Endothelial cell of umbilical vein (primary cell): ENCODE measurements around the gene KANK4. TPM values are rescaled to one million over a fixed set of nuclear protein-coding genes. Genes with fewer than 3 reads are reported as not detected.

Experiments
- BruUV-seq: library from RNA; stranded (reverse); fragments of 400-500 nt; replicated peaks from 2 replicates; lab custom pipeline; 2021; lab: Mats Ljungman, UMichigan
- CTCF ChIA-PET: fragments of 300-600, 350-600 bp; sonication (Branson Sonifier 250); formaldehyde crosslinking; loops from one replicate; lab custom pipeline; 2021; ENCODE audit warnings: antibody characterized with exemption, inconsistent platforms; lab: Charles Lee
- POLR2A ChIA-PET: fragments of 300-600, 350-600 bp; sonication (Branson Sonifier 250); formaldehyde crosslinking; loops from one replicate; lab custom pipeline; 2021; ENCODE audit warnings: antibody characterized with exemption, inconsistent platforms; lab: Charles Lee
- DNase-seq: peaks from one replicate; pipeline ENCODE4 v3.0.0-alpha.2; 2011; ENCODE audit warnings: low read depth, low spot score
- FAIRE-seq: peaks from 2 replicates; lab custom pipeline; 2011; peaks lifted over from hg19 to GRCh38; lab: Jason Lieb, UNC
- H2AFZ ChIP-seq: 2 replicates; pipeline ENCODE4 v1.6.0; 2012; ENCODE audit warnings: low read depth, low read length, control low read depth, inconsistent platforms
- H3K27ac ChIP-seq: 2 replicates; pipeline ENCODE4 v1.5.1; 2011; ENCODE audit warnings: low read depth, mild to moderate bottlenecking, control low read depth, low read length, moderate library complexity; ENCODE audit not compliant: insufficient read depth
- H3K27me3 ChIP-seq, 2 experiments: 2 replicates each; pipeline versions ENCODE4 v1.6.0 to v1.6.1; 2011; ENCODE audit warnings: low read length in 2 of 2, mixed read lengths in 1 of 2; ENCODE audit not compliant: control insufficient read depth in 2 of 2, insufficient read depth in 2 of 2
- H3K36me3 ChIP-seq, 2 experiments: 2 replicates in 1 of 2; 3 replicates in 1 of 2; pipeline ENCODE4 v1.5.1; 2011; ENCODE audit warnings: low read length in 2 of 2, mild to moderate bottlenecking in 1 of 2, moderate library complexity in 1 of 2; ENCODE audit not compliant: control insufficient read depth in 2 of 2, insufficient read depth in 2 of 2; ENCODE audit errors: extremely low read depth in 1 of 2
- H3K4me1 ChIP-seq: 3 replicates; pipeline ENCODE4 v1.5.1; 2011; ENCODE audit warnings: mild to moderate bottlenecking, low read length; ENCODE audit not compliant: control insufficient read depth, insufficient read depth; ENCODE audit errors: extremely low read depth
- H3K4me2 ChIP-seq: 2 replicates; pipeline ENCODE4 v1.6.1; 2011; ENCODE audit warnings: low read length, control low read depth, mixed read lengths; ENCODE audit not compliant: insufficient read depth
- H3K4me3 ChIP-seq, 3 experiments: fragments of 200-600 bp in 1 of 3; sonication (generic), shearing (Covaris generic) in 1 of 3; replicated peaks in 1 of 3; 2 replicates each; pipeline ENCODE4 v1.5.1; 2011 to 2016; ENCODE audit warnings: control low read depth in 3 of 3, low read length in 3 of 3, mild to moderate bottlenecking in 2 of 3, inconsistent platforms in 1 of 3, low read depth in 1 of 3, moderate library complexity in 1 of 3; ENCODE audit not compliant: insufficient read depth in 1 of 3
- H3K79me2 ChIP-seq: 2 replicates; pipeline ENCODE4 v1.6.0; 2012; ENCODE audit warnings: low read length, inconsistent platforms; ENCODE audit not compliant: control insufficient read depth, insufficient read depth
- H3K9ac ChIP-seq: replicated peaks from 2 replicates; pipeline ENCODE3; 2011; ENCODE audit warnings: low read length, control low read depth; ENCODE audit not compliant: insufficient read depth; ENCODE audit errors: extremely low read depth
- H3K9me1 ChIP-seq: replicated peaks from 3 replicates; pipeline ENCODE4 v1.6.0; 2011; ENCODE audit warnings: mild to moderate bottlenecking, low read length; ENCODE audit not compliant: control insufficient read depth, insufficient read depth; ENCODE audit errors: extremely low read depth
- H3K9me3 ChIP-seq: replicated peaks from 2 replicates; pipeline ENCODE4 v1.5.1; 2012; ENCODE audit warnings: low read length, inconsistent platforms; ENCODE audit not compliant: control insufficient read depth, insufficient read depth
- H4K20me1 ChIP-seq: replicated peaks from 2 replicates; pipeline ENCODE3; 2011; ENCODE audit warnings: mild to moderate bottlenecking, low read length; ENCODE audit not compliant: control insufficient read depth, insufficient read depth; ENCODE audit errors: extremely low read depth
- CTCF ChIP-seq, 2 donors: IDR thresholded peaks; 1 replicate in 1 of 2; 2 replicates in 1 of 2; pipeline ENCODE4 v1.5.1; 2011; ENCODE audit warnings: low read length in 2 of 2, mild to moderate bottlenecking in 2 of 2, moderate library complexity in 2 of 2, control low read depth in 1 of 2, inconsistent platforms in 1 of 2, low read depth in 1 of 2; ENCODE audit not compliant: insufficient read depth in 1 of 2; ENCODE audit errors: extremely low read depth in 1 of 2
- EZH2 ChIP-seq: IDR thresholded peaks from 2 replicates; pipeline ENCODE4 v1.6.1; 2012; ENCODE audit warnings: borderline replicate concordance, low read depth, mild to moderate bottlenecking, moderate library complexity, low read length, inconsistent platforms; ENCODE audit not compliant: severe bottlenecking
- FOS ChIP-seq: IDR thresholded peaks from 2 replicates; pipeline ENCODE4 v1.6.1; 2011; ENCODE audit warnings: mild to moderate bottlenecking, low read length, moderate library complexity, borderline replicate concordance; ENCODE audit not compliant: insufficient read depth
- GATA2 ChIP-seq: IDR thresholded peaks from 2 replicates; pipeline ENCODE4 v1.7.0; 2011; ENCODE audit warnings: low read depth, mild to moderate bottlenecking, moderate library complexity, mixed read lengths, low read length; ENCODE audit not compliant: insufficient read length, insufficient read depth
- JUN ChIP-seq: IDR thresholded peaks from 2 replicates; pipeline ENCODE4 v1.6.1; 2011; ENCODE audit warnings: borderline replicate concordance, low read depth; ENCODE audit not compliant: insufficient read length, insufficient read depth
- MAX ChIP-seq: IDR thresholded peaks from 2 replicates; pipeline ENCODE4 v1.6.1; 2011; ENCODE audit not compliant: insufficient read depth, insufficient read length
- MYC ChIP-seq: IDR thresholded peaks from one replicate; pipeline ENCODE4 v1.6.1; 2011; ENCODE audit warnings: mild to moderate bottlenecking, low read depth, low read length
- POLR2A ChIP-seq: IDR thresholded peaks from 2 replicates; pipeline ENCODE4 v1.6.1; 2012; ENCODE audit warnings: low read depth, mild to moderate bottlenecking, control low read depth, low read length
- POLR2AphosphoS5 ChIP-seq: IDR thresholded peaks from 2 replicates; pipeline ENCODE4 v1.6.1; 2012; ENCODE audit warnings: low read depth, mild to moderate bottlenecking, control low read depth, low read length, moderate library complexity; ENCODE audit not compliant: insufficient read depth
- dilution Hi-C: fragments of 300-500 bp; cut with MboI; formaldehyde crosslinking; loops from one replicate; pipeline ENCODE4 v1.15.0; 2019; ENCODE audit warnings: low sequenced_read_pairs; ENCODE audit not compliant: extremely low pct_ligation_motif_present
- intact Hi-C: fragments of 100-400 bp; cut with micrococcal nuclease; formaldehyde crosslinking; loops from one replicate; pipeline ENCODE4 v1.10.0; 2022
- polyA plus RNA-seq, 4 experiments: library from polyadenylated mRNA; depleted of rRNA in 3 of 4; stranded (reverse) in 3 of 4; unstranded in 1 of 4; fragments of >200 nt; gene quantifications; 2 replicates each; pipeline versions ENCODE4 v1.2.1 to v1.2.3, GENCODE V29; 2011 to 2012; ENCODE audit warnings: missing spikeins in 1 of 4
- total RNA-seq: library from RNA; stranded (reverse); gene quantifications from 2 replicates; pipeline ENCODE4 v1.2.3, GENCODE V29; 2021

The KANK4 gene
- total and polyA plus RNA-seq, 2 donors (not counting 3 experiments of a cell fraction or from before 2014, with no cell fraction given) = not detected

- TF ChIP-seq JUN = no peak
- TF ChIP-seq FOS = no peak
- TF ChIP-seq MYC = no peak
- Histone ChIP-seq H3K9me3 (no peaks in the 10 kb centered on the region), H4K20me1 (no peaks in the 10 kb centered on the region), H3K9ac (no peak overlapping the region), H3K27ac (no peak overlapping the region), H3K4me2 (no peak overlapping the region), H3K36me3 (no peaks in the 10 kb centered on the region), H3K79me2 (no peaks in the 10 kb centered on the region), H3K27me3 (no peaks in the 10 kb centered on the region), H3K4me3 (no peak overlapping the region), H3K4me1 (no peaks in the 10 kb centered on the region), H2AFZ (no peak overlapping the region), H3K9me1 (no peaks in the 10 kb centered on the region)
- intact Hi-C loops (no loop called here), dilution Hi-C loops (no loop called here)
- no TSS peak for BruUV-seq
- DNase-seq (no peak), FAIRE-seq (no peak)
- ChIA-PET POLR2A (no interaction called here), CTCF (no interaction called here)
Measured at GRCh38 chr1:62346886-62347285, 27.7 kb upstream of the KANK4 start.

- H3K79me2 ChIP-seq = no peaks in the 10 kb centered on the region
- POLR2A ChIA-PET = no interaction called here
- DNase-seq = no peak
- dilution Hi-C loops = no loop called here
- no peak for FAIRE-seq
- no peaks in the 10 kb centered on the region for H3K9me3 ChIP-seq
- H3K9ac ChIP-seq = no peak overlapping the region
- no peaks in the 10 kb centered on the region for H3K27me3 ChIP-seq
- no peak overlapping the region for H2AFZ ChIP-seq
- no peaks in the 10 kb centered on the region for H4K20me1 ChIP-seq
- intact Hi-C loops = no loop called here
- H3K9me1 ChIP-seq = no peaks in the 10 kb centered on the region
- no peak overlapping the region for H3K4me2 ChIP-seq
- TF ChIP-seq JUN (no peak), MYC (no peak), EZH2 (no peak), POLR2A (no peak), MAX (no peak), POLR2AphosphoS5 (no peak), FOS (no peak), CTCF (IDR thresholded peaks at IDR 0.05; ENCODE audit: extremely low read depth in 1 of 2, insufficient read depth in 1 of 2, low read depth in 1 of 2, low read length in 2 of 2) (no peak), GATA2 (no peak)
- H3K36me3 ChIP-seq = no peaks in the 10 kb centered on the region
- no peak overlapping the region for H3K27ac ChIP-seq
- BruUV-seq = no TSS peak
- CTCF ChIA-PET = no interaction called here
- no peak overlapping the region for H3K4me3 ChIP-seq
- no peaks in the 10 kb centered on the region for H3K4me1 ChIP-seq
Measured at GRCh38 chr1:62343911-62344310, 24.7 kb upstream of the KANK4 start.
